GM12875 (cell line): Measurements from ENCODE around the gene ELMO1.

ENCODE experiments used
- H3K4me3 ChIP-seq: one replicate; pipeline ENCODE4 v1.5.1; 2011; ENCODE audit warnings: low read depth, low read length, control low read depth
- CTCF ChIP-seq: IDR thresholded peaks from 2 replicates; pipeline ENCODE4 v1.5.1; 2011; ENCODE audit warnings: low read depth, mild to moderate bottlenecking, control low read depth, inconsistent platforms, low read length, moderate library complexity, borderline replicate concordance; ENCODE audit not compliant: insufficient read depth

ELMO1 gene

GRCh38 chr7:37448636-37449361 lies at the start of gene ELMO1:
Gene ELMO1, minus strand, starts transcription at chr7:37448864. Its CDS starts 106,174 bp downstream, at chr7:37342690.
- peak within 1 kb of the TSS; percentile 78 for H3K4me3 ChIP-seq
- peak; percentile 60 for TF ChIP-seq CTCF

- no peak for TF ChIP-seq CTCF
- no peak overlapping the region for H3K4me3 ChIP-seq
These were observed 48.9 kb upstream of the ELMO1 start for GRCh38 chr7:37497576-37497975.

GRCh38 chr7:37495574-37496184 lies 47.0 kb upstream of the ELMO1 start:
- H3K4me3 ChIP-seq = no peak overlapping the region
- TF ChIP-seq CTCF = peak; percentile 51; the same call in 1 of the 2 replicates

GRCh38 chr7:37494926-37495325 lies 46.3 kb upstream of the ELMO1 start:
- H3K4me3 ChIP-seq = no peak overlapping the region
- no peak for TF ChIP-seq CTCF

GRCh38 chr7:37493810-37494209 lies 45.1 kb upstream of the ELMO1 start:
- no peak for TF ChIP-seq CTCF
- no peak overlapping the region for H3K4me3 ChIP-seq

- no peak for TF ChIP-seq CTCF
- no peak overlapping the region for H3K4me3 ChIP-seq
These were observed 44.5 kb upstream of the ELMO1 start for GRCh38 chr7:37493123-37493522.
